Measurements from ENCODE around the gene OSMR.

Gene OSMR

DNA sequence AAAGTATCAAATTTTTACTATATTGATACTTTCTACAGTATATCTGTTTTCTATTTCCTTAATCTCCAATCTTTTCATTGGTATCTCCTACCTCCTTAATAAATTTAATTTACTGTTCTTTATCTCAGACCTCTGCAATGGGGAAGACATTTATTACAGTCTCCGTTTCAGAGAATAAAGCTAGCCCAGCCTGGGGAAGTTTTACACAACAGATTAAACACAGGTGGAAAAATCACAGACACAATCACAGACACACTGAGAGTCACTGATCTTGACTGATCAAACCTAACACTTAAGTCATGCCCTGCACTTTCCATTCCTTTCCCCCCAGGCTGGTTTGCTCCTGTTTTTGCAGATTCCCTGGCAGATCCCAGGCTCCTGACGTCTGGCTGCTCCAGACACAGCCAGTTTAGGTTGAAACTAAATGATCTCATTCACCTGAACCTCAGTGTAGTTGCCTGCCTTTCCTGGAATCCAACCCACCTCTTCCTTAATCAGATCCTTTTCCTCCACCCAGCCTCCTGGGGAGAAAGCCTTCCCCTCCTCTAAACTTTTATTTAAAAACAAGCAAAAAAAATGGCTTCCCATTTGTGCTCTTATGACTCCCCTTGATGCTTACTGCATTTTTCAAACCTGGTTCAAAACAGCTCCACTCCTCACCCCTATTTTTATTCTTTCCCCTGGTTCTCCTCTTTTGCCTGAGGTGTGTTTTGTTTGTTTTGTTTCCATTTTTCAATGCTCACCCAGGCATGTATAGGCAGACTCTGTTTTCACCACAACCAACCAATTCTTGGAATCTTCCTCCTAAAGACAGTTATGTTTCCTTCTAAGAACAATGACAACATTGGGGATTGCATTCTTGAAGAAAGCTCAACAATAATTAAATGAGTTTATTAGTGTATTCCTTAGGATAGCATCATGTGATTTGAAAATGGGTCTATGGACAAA lies 29.5 kb upstream of the OSMR start:
- Histone ChIP-seq H3K9me3 (ENCODE audit: control insufficient read depth, low read length) (no peaks in the 10 kb centered on the region), H3K4me3 (ENCODE audit: low read depth, low read length) (no peak overlapping the region), H3K27ac (no peak overlapping the region), H2AFZ (no peak overlapping the region), H3K9ac (no peak overlapping the region), H3K36me3 (ENCODE audit: control insufficient read depth, insufficient read depth, low read length) (no peaks in the 10 kb centered on the region), H3K27me3 (ENCODE audit: control insufficient read depth, insufficient read depth, low read length) (no peaks in the 10 kb centered on the region), H3K79me2 (no peaks in the 10 kb centered on the region), H3K4me2 (ENCODE audit: low read length) (no peak overlapping the region), H3K4me1 (no peaks in the 10 kb centered on the region)
- TF ChIP-seq, protein P1, sequence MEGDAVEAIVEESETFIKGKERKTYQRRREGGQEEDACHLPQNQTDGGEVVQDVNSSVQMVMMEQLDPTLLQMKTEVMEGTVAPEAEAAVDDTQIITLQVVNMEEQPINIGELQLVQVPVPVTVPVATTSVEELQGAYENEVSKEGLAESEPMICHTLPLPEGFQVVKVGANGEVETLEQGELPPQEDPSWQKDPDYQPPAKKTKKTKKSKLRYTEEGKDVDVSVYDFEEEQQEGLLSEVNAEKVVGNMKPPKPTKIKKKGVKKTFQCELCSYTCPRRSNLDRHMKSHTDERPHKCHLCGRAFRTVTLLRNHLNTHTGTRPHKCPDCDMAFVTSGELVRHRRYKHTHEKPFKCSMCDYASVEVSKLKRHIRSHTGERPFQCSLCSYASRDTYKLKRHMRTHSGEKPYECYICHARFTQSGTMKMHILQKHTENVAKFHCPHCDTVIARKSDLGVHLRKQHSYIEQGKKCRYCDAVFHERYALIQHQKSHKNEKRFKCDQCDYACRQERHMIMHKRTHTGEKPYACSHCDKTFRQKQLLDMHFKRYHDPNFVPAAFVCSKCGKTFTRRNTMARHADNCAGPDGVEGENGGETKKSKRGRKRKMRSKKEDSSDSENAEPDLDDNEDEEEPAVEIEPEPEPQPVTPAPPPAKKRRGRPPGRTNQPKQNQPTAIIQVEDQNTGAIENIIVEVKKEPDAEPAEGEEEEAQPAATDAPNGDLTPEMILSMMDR (IDR thresholded peaks at IDR 0.05): no peak

DNA sequence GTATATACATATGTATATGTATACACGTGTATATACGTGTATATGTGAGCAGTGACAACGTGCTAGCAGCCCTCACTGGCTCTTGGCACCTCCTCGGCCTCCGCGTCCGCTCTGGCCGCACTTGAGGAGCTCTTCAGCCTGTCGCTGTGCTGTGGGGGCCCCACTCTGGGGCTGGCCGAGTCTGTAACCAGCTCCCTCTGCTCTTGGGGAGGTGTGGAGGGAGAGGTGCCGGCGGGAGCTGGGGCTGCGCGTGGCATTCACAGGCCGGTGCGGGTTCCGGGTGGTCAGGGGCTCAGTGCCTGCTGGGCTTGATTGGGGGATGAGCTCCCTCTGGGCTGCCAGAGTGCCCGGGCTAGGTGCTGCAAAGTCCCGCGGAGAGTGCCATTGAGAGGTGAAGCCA lies 24.1 kb upstream of the OSMR start:
- Histone ChIP-seq H3K27ac (no peak overlapping the region), H3K4me3 (ENCODE audit: low read depth, low read length) (no peak overlapping the region), H3K27me3 (ENCODE audit: control insufficient read depth, insufficient read depth, low read length) (no peaks in the 10 kb centered on the region), H3K9me3 (ENCODE audit: control insufficient read depth, low read length) (no peaks in the 10 kb centered on the region), H3K4me1 (no peaks in the 10 kb centered on the region), H2AFZ (no peak overlapping the region), H3K36me3 (ENCODE audit: control insufficient read depth, insufficient read depth, low read length) (no peaks in the 10 kb centered on the region), H3K9ac (no peak overlapping the region), H3K79me2 (no peaks in the 10 kb centered on the region), H3K4me2 (ENCODE audit: low read length) (no peak overlapping the region)
- TF ChIP-seq, protein P1 (IDR thresholded peaks at IDR 0.05): no peak

DNA sequence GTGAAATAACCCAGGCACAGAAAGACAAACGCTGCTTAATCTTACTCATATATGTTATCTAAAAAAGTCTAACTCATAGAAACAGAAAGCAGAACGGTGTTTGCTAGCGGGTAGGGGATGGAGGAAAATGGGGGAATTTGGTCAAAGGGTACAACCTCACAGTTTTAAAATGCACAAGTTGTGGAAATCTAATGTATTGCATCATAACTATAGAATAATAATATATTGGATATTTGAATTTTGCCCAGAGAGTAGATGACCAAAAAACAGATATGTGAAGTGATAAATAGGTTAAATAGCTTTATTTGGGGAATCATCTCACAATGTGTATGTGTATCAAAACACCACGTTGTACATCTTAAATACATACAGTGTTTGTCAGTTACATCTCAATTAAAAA lies 22.3 kb upstream of the OSMR start:
- H3K79me2 ChIP-seq: no peaks in the 10 kb centered on the region
- no peaks in the 10 kb centered on the region for H3K27me3 ChIP-seq (ENCODE audit: control insufficient read depth, insufficient read depth, low read length)
- H3K36me3 ChIP-seq (ENCODE audit: control insufficient read depth, insufficient read depth, low read length): no peaks in the 10 kb centered on the region
- no peaks in the 10 kb centered on the region for H3K9me3 ChIP-seq (ENCODE audit: control insufficient read depth, low read length)
- H3K4me3 ChIP-seq (ENCODE audit: low read depth, low read length): no peak overlapping the region
- H3K27ac ChIP-seq: no peak overlapping the region
- TF ChIP-seq, protein P1 (IDR thresholded peaks at IDR 0.05): no peak
- H2AFZ ChIP-seq: no peak overlapping the region
- H3K4me1 ChIP-seq: no peaks in the 10 kb centered on the region
- no peak overlapping the region for H3K4me2 ChIP-seq (ENCODE audit: low read length)
- H3K9ac ChIP-seq: no peak overlapping the region

DNA sequence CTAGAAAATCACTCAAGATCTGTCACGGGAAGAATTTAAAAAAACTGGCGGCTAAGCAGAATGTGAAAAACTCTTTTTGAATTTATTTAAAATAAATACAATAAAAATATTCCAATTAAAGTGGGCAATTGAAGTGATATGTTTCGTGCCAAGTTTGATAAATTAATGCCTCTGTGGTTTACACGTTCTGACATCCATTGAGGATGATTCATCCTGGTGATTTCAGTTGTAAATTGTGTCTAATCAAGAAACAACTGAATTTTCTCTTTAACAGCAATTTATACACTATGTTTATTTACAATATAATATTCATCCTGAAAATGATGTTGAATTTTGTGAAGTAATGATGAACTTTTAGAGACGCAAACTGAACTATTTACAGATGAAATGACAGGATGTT lies 21.0 kb upstream of the OSMR start:
- Histone ChIP-seq H3K36me3 (ENCODE audit: control insufficient read depth, insufficient read depth, low read length) (no peaks in the 10 kb centered on the region), H3K4me2 (ENCODE audit: low read length) (no peak overlapping the region), H3K27ac (no peak overlapping the region), H3K9ac (no peak overlapping the region), H3K27me3 (ENCODE audit: control insufficient read depth, insufficient read depth, low read length) (no peaks in the 10 kb centered on the region), H3K4me1 (no peaks in the 10 kb centered on the region), H3K79me2 (no peaks in the 10 kb centered on the region), H3K4me3 (ENCODE audit: low read depth, low read length) (no peak overlapping the region), H3K9me3 (ENCODE audit: control insufficient read depth, low read length) (no peaks in the 10 kb centered on the region), H2AFZ (no peak overlapping the region)
- TF ChIP-seq, protein P1 (IDR thresholded peaks at IDR 0.05): no peak

DNA sequence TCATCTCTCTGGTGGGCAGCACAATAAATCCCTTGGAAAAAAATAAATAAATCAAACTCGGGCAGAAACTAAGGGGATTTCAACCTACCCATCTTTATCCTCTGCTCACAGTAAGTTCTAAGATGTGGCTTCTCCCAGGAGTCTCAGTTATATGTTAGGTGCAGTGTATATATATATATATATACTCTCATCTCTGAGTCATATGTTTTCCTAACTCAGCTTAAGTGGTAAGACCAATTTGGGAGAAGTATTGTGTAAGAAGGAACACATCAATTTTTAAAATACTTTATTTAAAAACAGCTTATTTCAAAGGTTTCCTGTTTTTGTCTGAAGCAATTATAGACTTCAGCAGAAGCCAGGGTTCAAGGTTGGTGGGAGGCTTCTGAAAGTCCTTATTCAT lies 20.3 kb upstream of the OSMR start:
- Histone ChIP-seq H3K27ac (no peak overlapping the region), H3K27me3 (ENCODE audit: control insufficient read depth, insufficient read depth, low read length) (no peaks in the 10 kb centered on the region), H3K4me2 (ENCODE audit: low read length) (no peak overlapping the region), H3K9me3 (ENCODE audit: control insufficient read depth, low read length) (no peaks in the 10 kb centered on the region), H3K4me1 (no peaks in the 10 kb centered on the region), H2AFZ (no peak overlapping the region), H3K79me2 (no peaks in the 10 kb centered on the region), H3K9ac (no peak overlapping the region), H3K36me3 (ENCODE audit: control insufficient read depth, insufficient read depth, low read length) (no peaks in the 10 kb centered on the region), H3K4me3 (ENCODE audit: low read depth, low read length) (no peak overlapping the region)
- TF ChIP-seq, protein P1 (IDR thresholded peaks at IDR 0.05): no peak
